GM19397 (cell line): Measurements from ENCODE around the gene GNAQ.
"Not testable (repeated sequence)": the region's sequence is repeated elsewhere in the genome, so short reads cannot be mapped to it uniquely, and the experiment has no call there.

Experiments
- ATAC-seq: cut with Tn5 transposase; IDR thresholded peaks from one replicate; pipeline ENCODE4 v1.9.1; 2021; ENCODE audit warnings: mild to moderate bottlenecking, moderate library complexity; ENCODE audit not compliant: unreplicated experiment

Gene GNAQ

GRCh38 chr9:77712533-77713130 lies 319.0 kb downstream of the GNAQ start:
- no peak for ATAC-seq

GRCh38 chr9:77710965-77711648 lies 320.5 kb downstream of the GNAQ start:
- ATAC-seq: no peak

DNA sequence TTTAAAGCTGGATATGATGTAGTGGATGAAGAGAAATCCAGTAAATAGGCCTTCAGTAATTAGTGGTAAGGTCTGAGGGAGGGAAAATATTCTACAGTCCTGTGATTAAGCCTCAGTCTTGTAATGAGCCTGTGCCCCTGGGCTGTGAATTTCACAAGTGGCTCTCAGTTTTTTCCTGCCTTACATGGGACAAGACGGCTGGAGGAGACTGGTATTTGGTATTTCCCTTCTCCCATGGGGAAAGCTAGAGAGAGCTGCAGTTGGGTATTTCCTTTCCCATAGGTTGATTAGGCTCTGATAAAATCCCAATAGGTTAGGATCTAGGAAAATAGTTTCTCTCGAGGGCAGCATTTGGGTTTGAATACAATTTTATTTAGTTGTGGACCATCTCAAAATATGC lies 321.3 kb downstream of the GNAQ start:
- ATAC-seq: no peak

GRCh38 chr9:77708064-77708815 lies 323.4 kb downstream of the GNAQ start:
- ATAC-seq: no peak

DNA sequence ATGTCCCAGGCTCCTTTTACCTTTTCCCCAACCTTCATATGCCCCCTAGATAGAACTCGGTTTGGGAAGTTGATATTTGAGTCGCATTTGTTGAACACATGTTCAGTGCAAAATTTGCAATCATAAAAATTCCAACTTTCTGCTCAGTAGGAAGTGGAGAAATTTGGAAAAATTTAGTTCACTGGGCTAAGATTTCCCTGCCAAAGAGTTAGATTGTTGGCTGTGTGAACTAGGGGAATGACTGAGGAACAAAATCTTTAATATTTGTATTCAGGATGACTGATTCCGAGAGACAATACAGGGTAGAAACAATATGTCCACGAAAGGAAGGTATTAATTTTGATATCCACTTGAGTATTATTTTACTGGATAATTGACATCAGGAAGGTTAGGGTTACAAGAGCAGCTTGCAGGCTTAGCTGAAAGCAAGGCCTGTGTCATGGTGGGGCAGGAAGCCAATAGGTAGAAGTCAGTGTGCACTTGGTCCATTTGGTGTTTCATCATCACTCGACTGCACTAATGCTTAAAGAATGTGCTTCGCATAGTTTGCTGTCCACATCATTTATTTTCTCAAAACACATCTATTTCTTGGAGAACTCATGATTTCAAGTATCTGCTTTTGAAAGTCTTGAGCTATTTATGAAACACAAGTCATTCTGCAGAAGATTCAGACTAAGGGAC lies 324.1 kb downstream of the GNAQ start:
- ATAC-seq: no peak

- no peak for ATAC-seq
Observed at GRCh38 chr9:77705636-77706035, 326.0 kb downstream of the GNAQ start.

- not testable (repeated sequence) for ATAC-seq
Observed at GRCh38 chr9:77702521-77703390, 328.9 kb downstream of the GNAQ start.

DNA sequence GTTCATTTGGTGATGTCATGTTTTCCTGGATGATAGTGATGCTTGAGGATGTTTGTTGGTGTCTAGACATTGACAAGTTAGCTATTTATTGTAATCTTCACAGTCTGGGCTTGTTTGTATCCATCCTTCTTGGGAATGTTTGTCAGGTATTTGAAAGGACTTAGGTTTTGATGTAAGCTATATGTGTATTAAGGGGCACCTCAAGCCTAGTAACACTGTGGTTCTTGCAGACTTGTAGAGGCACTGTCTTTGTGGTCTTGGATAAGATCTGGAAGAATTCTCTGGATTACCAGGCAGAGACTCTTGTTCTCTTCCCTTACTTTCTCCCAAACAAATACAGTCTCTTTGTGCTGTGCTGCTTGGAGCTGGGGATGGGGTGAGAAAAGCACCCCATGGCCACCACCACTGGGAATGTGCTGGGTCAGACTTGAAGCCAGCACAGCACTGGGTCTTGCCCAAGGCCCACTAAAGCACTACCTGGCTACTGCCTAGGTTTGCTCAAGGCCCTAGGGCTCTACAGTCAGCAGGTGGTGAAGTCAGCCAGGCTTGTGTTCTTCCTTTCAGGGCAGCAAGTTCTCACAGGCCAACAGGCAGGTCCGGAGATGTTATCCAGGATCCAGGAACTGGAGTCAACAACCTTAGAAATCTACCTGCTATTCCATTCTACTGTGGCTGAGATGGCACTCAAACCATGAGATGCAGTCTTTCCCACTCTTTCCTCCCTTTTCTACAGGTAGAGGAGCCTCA lies 334.2 kb downstream of the GNAQ start:
- ATAC-seq: no peak

DNA sequence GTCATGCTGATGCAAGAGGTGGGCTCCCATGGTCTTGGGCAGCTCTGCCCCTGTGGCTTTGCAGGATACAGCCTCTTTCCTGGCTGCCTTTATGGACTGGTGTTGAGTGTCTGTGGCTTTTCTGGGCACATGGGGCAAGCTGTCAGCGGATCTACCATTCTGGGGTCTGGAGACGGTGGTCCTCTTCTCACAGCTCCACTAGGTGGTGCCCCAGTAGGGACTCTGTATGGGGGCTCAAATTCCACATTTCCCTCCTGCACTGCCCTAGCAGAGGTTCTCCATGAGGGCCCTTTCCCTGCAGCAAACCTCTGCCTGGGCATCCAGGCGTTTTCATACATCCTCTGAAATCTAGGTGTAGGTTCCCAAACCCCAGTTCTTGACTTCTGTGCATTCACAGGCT lies 340.9 kb downstream of the GNAQ start:
- ATAC-seq: not testable (repeated sequence)

- ATAC-seq: not testable (repeated sequence)
Observed at GRCh38 chr9:77690119-77690518, 341.5 kb downstream of the GNAQ start.

GRCh38 chr9:77687737-77688136 lies 343.9 kb downstream of the GNAQ start:
- ATAC-seq: not testable (repeated sequence)

DNA sequence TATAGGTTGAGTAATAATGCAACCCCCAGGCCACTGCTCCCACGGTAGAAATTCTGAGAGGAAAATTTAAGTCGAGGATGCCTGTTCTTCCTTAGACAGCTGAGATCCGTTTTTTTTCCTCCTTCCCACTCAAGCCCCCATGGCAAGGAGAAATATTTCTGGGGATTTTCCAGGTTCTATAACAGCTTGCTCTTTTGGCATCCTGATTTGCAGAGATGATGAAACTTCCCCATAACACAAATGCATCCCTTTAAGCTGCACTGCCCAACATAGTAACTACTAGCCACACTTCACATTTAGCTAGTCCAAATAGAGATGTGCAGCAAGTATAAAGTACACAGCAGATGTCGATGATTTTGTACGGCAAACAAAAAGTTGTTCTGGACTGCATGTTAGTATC lies 351.0 kb downstream of the GNAQ start:
- no peak for ATAC-seq

DNA sequence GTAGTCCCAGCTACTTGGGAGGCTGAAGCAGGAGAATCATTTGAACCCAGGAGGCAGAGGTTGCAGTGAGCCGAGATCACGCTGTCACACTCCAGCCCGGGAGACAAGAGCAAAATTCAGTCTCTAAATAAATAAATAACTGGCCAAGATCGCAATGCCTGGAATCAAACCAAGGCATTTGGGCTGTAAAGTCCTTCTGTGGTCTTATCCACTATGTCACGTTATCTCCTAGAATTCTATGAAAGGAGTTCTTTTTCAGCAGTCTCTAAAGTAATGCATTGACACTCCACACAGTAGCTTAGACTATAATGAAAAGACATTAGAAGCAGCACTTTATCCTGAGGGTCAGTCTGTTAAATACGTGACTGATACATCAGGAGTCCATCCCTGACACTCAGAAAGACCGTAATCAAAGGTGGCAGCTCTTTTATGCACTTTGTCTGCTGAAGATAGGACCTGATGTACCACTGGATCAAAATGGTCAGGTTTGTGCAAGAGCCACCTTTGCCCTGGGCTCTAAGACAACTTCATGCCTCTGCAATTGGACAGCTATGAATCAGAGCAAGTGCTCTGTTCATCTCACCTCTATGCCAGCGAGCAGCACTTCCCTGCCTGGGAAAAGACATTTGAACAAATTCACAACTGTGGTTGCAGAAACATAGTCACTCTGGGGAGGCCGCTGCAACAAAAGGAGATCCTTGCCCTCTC lies 351.8 kb downstream of the GNAQ start:
- no peak for ATAC-seq

GRCh38 chr9:77679088-77679487 lies 352.5 kb downstream of the GNAQ start:
- no peak for ATAC-seq

GRCh38 chr9:77677957-77678535 lies 353.6 kb downstream of the GNAQ start:
- no peak for ATAC-seq

- no peak for ATAC-seq
Observed at GRCh38 chr9:77677397-77677796, 354.2 kb downstream of the GNAQ start.

DNA sequence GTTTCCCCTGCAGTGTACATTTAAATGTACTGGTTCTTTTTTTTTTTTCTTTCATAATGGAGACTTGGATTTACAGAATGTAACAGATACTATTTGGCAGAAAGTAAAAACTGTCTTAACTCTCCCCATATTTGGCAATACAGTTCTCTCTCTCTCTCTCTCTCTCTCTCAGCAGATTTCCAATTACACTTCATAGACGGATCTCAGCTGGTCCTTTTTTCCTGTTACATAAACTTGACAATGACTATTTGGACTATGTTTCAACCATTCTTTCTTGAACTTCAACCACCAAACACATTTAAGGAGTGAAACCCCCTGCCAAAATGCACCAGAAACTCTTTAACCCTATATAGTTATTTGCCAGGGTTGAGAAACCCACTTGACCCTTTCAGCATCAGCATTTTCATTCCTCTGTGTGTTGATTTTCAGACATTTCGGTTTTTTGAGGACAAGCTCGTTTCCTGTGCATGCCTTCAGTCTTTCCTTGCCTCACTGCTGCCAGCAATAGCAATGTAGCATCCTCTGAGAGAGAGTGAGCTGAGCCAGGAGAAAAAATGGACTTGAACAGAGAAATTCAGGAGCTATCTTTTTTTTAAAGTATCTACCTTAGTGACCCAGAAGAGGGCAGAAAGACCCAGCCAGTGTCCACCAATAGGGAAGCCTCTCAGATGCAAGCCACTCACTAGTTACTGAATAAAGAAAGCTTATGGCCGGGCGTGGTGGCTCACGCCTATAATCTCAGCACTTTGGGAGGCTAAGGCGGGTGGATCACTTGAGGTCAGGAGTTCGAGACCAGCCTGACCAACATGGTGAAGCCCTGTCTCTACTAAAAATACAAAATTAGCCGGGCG lies 357.4 kb downstream of the GNAQ start:
- ATAC-seq: no peak

DNA sequence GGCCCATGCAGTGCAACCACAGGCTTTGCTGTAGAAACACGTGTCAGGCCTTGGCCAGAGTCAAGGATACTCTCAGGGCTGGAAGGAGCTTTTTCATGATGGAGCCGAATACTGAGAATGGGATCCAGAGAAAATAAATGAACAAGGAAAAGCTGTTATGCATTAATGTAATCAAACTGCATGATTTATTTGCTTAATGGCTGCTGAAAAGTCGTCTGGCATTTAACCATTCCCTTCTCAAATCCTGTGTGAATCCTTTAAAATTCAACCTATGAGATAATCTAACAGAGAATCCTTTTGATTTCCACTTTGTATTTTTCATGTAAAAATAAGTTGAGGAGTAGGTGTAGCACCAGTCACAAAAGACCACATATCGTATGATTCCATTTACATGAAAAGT lies 359.4 kb downstream of the GNAQ start:
- ATAC-seq: no peak
